ENCODE measurements around the gene HOXB6.

GRCh38 chr17:48631693-48632578, 27.1 kb upstream of the HOXB6 start:
- TF ChIP-seq CTCF (IDR thresholded peaks at IDR 0.05) = no peak
- TF ChIP-seq ZFX (IDR thresholded peaks at IDR 0.05; ENCODE audit: borderline replicate concordance) = no peak

All from 22Rv1 (cell line).